Activated T-helper 9 cell treated with anti-CD3 and anti-CD28 coated beads, Interleukin-2, amount 50 U/mL, for 16 hours (primary cell): ENCODE data around the gene PARP2.

Experiments used
- DNase-seq: peaks from one replicate; pipeline ENCODE4 v3.0.0-alpha.2; 2020; ENCODE audit warnings: low read depth

Gene PARP2

DNA sequence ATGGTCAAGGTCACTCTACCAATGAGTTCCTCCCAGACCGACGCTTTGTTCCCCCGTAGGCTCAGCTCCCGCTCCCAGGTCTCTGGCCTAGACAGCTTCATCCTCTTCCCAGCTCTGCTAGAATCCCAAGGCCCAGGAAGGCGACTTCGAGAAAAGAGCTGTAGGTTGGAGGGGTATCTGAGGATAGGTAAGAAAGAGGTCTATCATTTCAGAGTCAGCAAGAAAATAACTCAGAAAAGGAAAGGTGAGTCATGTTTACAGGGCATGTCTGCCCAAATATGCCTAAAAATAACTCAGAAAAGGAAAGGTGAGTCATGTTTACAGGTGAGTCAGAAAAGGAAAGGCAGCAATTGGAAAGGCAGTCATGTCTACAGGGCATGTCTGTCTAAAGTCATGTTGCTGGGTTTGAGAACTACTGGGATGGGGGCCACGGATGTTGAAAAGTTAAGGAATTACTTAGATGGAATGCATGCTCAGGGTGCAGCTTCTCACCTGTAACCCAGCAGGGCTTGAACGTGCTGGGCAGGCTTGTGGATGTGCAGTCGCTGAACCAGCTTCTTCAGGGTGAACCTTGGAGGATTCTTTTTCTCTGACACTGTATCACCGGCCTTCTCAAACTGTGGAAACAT, 57.6 kb downstream of the PARP2 start:
- DNase-seq = no peak

DNA sequence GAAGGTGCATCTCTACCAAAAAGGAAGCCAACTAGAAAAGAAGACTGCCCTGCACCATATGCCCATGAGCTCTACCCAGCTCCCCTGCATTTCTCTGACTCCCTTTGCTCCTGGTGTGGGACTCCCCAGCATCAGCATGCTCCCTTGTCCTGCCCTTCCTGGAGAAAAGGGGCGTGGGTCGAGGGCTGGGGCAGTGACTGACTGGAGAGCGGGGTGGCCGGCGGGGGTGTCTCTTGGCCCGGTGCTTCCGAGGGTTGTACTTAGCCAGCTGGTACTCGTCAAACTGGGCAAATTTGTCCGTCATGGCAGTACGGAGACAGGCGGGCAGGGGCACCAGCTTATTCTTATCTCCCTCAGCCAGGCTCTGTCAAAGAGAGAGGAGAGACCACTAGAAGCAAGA, 60.1 kb downstream of the PARP2 start:
- no peak for DNase-seq
